T47D (cell line): Measurements from ENCODE around the gene SRCIN1.
"Not testable (repeated sequence)": the region's sequence is repeated elsewhere in the genome, so short reads cannot be mapped to it uniquely, and the experiment has no call there.

Experiments
- DNase-seq, 2 experiments: peaks; one replicate each; pipeline versions ENCODE4 v3.0.0 to v3.0.0-alpha.2; 2011 to 2012; ENCODE audit warnings: low read depth in 1 of 2, low spot score in 1 of 2
- JUND ChIP-seq: IDR thresholded peaks from 2 replicates; pipeline ENCODE4 v1.6.1; 2012; ENCODE audit warnings: low read depth
- in situ Hi-C: cut with HindIII; loops from 2 replicates; pipeline ENCODE4 v1.10.0; 2016; ENCODE audit warnings: low sequenced_read_pairs, low pct_unique_long_range_greater_than_20kb

The SRCIN1 gene

GRCh38 chr17:38544175-38544838 is 61.4 kb downstream of the SRCIN1 start:
- TF ChIP-seq JUND, result no peak
- in situ Hi-C loops, result no loop called here
- no peak for DNase-seq

DNA sequence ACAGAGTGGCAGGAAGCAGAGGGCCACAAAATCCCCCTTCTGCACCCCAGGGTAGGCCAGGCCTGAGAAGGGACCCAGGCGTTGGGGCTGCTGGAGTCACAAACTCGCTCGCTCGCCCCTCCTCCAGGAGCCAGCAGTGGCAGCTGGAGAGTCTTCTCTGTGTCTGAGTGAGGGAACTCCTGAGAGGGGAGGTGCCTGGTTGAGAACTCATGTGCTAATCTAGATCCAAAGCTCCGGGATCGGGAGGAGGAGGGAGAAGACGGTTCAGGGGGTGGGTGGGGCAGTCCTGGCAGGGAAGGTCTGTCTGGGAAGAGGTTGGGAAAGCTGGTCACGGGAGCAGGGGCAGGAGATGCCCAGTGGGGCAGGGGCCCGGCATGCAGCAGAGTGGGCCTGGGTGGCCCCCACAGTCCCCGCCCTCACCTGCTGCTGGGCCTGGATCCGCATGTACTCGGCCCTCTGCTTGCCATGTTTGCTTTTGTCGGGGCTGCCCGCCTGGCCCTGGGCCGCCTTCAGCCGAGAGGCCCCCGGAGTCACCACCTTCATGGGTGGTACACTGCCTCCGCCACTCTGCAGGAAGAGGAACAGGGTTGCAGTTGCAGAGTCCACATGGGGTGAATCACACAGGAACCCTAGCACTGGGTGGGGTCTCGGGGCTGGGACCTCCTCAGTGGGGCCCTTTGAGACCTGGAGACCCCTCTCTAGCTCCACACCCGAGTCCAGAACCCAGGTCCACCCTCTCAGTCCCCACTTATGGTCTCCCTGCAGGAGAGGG is 62.2 kb downstream of the SRCIN1 start:
- no peak for DNase-seq
- in situ Hi-C loops, result no loop called here
- no peak for TF ChIP-seq JUND

DNA sequence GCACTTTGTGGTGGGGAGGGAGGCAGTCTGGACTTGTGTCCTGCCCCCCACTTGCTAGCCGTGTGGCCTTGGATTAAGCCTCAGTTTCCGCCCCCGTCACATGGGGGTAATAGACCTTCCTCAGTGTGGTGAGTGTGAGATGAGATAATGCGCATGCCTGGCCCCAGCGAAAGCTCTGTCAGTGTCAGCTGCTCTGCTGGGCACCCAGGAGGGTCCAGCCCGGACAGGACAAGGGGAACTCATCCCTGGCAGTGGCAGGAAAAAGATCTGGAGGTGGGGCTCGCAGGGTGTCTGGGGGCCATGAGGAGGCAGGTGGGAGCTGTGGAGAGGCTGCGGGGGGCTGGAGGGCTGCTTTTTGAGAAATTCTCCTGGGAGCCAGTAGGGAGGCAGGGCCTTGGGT is 63.5 kb downstream of the SRCIN1 start:
- in situ Hi-C loops, result no loop called here
- DNase-seq, result no peak
- no peak for TF ChIP-seq JUND

- no peak for TF ChIP-seq JUND
- in situ Hi-C loops, result no loop called here
- no peak for DNase-seq
Measured at GRCh38 chr17:38541281-38541680, 64.5 kb downstream of the SRCIN1 start.

DNA sequence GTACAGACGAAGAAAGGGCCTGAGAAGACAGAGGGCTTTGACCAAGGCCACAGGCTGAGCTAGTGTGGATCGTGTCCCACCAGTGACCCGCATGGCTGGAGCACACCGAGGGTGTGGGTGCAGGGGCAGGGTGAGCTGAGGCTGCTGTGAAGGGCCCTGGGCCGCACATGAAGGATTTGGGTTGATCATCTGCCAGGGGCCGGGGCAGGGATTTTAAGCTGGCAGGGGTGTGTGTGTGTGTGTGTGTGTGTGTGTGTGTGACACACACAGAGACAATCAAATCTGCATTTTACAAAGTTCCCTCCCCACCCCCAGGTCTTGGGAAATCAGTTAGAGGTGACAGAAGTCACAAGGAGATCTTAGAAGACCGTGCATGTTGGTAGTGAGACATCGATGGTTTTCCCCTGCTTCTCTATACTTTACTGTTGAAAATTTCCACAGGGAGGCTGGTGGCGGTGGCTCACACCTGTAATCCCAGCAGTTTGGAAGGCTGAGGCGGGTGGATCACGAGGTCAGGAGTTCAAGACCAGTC is 65.2 kb downstream of the SRCIN1 start:
- no peak for DNase-seq
- no peak for TF ChIP-seq JUND
- in situ Hi-C loops, result no loop called here

- in situ Hi-C loops, result no loop called here
- no peak for TF ChIP-seq JUND
- DNase-seq, result no peak
Measured at GRCh38 chr17:38539386-38539785, 66.4 kb downstream of the SRCIN1 start.

GRCh38 chr17:38538906-38539305 is 66.8 kb downstream of the SRCIN1 start:
- DNase-seq, result peak; percentile 51 to 65
- in situ Hi-C loops, result no loop called here
- no peak for TF ChIP-seq JUND

GRCh38 chr17:38536661-38537060 is 69.1 kb downstream of the SRCIN1 start:
- no peak for TF ChIP-seq JUND
- in situ Hi-C loops, result no loop called here
- DNase-seq, result no peak

- no peak for TF ChIP-seq JUND
- in situ Hi-C loops, result no loop called here
- DNase-seq, result no peak
Measured at GRCh38 chr17:38535886-38536285, 69.9 kb downstream of the SRCIN1 start.

DNA sequence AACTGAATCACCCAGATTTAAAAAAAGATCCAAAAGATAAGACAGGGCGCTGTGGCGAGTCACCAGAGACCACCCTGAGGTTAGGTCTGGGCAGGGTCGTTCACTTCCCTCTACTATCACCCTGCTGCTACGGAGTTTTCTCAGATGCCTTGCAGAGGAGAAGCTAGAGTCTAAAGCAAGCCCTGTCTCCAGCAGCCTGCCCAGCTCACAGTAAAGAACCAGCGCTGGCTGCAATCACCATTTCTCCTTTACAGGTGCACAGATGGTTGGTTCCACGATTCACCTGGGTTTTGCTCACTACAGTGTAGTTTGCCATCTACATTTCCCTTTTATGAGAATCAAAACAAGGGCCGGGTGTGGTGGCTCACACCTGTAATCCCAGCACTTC is 71.3 kb downstream of the SRCIN1 start:
- in situ Hi-C loops, result no loop called here
- no peak for DNase-seq
- no peak for TF ChIP-seq JUND

- no peak for TF ChIP-seq JUND
- in situ Hi-C loops, result no loop called here
- DNase-seq, result no peak
Measured at GRCh38 chr17:38533866-38534497, 71.8 kb downstream of the SRCIN1 start.

- DNase-seq, result no peak
- in situ Hi-C loops, result no loop called here
- no peak for TF ChIP-seq JUND
Measured at GRCh38 chr17:38533241-38533640, 72.5 kb downstream of the SRCIN1 start.

DNA sequence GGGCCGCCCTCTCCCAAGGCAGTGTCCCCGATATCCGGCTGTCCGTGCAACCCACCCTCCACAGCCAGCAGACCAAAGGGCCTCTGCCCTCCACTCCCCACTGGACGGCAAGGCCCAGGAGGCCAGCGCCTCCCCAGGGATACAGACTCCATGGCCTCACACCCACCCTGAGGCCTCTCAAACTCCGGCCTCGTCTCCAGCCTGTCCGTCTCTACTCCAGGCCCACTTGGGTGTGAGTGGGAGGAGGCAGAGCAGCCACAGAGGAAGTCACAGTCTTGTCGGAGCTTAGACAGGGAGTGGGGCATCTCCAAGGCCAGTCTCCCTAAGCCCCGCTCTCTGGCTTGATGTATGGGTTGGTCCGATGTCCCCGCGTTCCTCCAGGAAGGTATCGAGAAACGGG is 73.3 kb downstream of the SRCIN1 start:
- no peak for TF ChIP-seq JUND
- in situ Hi-C loops, result no loop called here
- no peak for DNase-seq

- in situ Hi-C loops, DNase-seq: not testable (repeated sequence)
Measured at GRCh38 chr17:38531761-38532160, 74.0 kb downstream of the SRCIN1 start.

DNA sequence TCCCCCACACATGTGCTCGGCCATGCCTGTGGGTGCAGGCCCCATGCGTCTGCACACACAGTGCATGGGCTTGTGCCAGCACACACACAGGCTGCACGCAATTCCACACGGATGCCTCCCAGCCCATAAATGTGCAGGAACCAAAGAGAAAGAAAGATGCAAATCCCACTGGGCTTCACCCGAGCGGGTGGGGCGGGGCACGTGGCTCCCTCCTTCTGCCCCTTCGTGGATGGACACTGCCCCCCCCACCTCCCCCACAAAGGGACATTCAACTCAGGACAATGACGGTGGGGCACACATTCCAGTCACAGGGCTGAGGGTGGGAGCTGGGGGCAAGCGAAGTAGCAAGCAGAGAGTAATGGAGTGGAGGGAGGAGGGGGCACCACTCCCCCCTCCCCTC is 74.9 kb downstream of the SRCIN1 start:
- DNase-seq, in situ Hi-C loops: not testable (repeated sequence)

- in situ Hi-C loops, DNase-seq: not testable (repeated sequence)
Measured at GRCh38 chr17:38528141-38528540, 77.6 kb downstream of the SRCIN1 start.

DNA sequence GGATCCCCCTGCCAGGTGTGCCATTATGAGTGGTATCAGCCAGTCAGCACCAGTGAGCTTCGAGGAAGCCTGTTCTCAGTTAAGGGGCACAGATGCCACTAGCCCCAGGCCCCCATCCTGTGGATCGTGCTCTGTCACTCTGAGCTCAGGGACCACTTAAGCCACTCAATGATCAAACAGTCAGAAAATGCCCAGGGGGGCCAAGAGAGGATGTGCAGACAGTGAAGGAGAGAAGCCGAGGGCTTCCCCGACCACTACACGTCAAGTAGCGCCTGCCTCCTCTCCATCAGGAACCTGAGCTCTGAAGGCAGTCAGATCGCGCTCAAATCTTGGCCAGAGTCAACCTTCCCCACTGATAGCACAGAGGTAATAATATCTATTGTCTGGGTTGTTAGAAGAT is 79.2 kb downstream of the SRCIN1 start:
- DNase-seq, in situ Hi-C loops: not testable (repeated sequence)
